ENCODE measurements around the gene CPT1C.
"Not testable (repeated sequence)": the region's sequence is repeated elsewhere in the genome, so short reads cannot be mapped to it uniquely, and the experiment has no call there.

Gene CPT1C

GRCh38 chr19:49710372-49710951 lies 19.5 kb downstream of the CPT1C start:
- no peak for DNase-seq

- no peak for DNase-seq
These were observed 21.5 kb downstream of the CPT1C start for GRCh38 chr19:49712397-49712859.

- DNase-seq = no peak
These were observed 22.4 kb downstream of the CPT1C start for GRCh38 chr19:49713236-49713845.

GRCh38 chr19:49716154-49716553 lies 25.2 kb downstream of the CPT1C start:
- DNase-seq = no peak

- no peak for DNase-seq
These were observed 27.6 kb downstream of the CPT1C start for GRCh38 chr19:49718511-49718910.

GRCh38 chr19:49718991-49719390 lies 28.1 kb downstream of the CPT1C start:
- DNase-seq = no peak

- DNase-seq = not testable (repeated sequence)
These were observed 28.5 kb downstream of the CPT1C start for GRCh38 chr19:49719420-49719819.

- DNase-seq = no peak
These were observed 36.5 kb downstream of the CPT1C start for GRCh38 chr19:49727217-49728030.

GRCh38 chr19:49730166-49730565 lies 39.2 kb downstream of the CPT1C start:
- no peak for DNase-seq

GRCh38 chr19:49738268-49738667 lies 47.4 kb downstream of the CPT1C start:
- DNase-seq = no peak

GRCh38 chr19:49739098-49739497 lies 48.2 kb downstream of the CPT1C start:
- DNase-seq = no peak

- no peak for DNase-seq
These were observed 49.0 kb downstream of the CPT1C start for GRCh38 chr19:49739933-49740332.

- DNase-seq = no peak
These were observed 50.4 kb downstream of the CPT1C start for GRCh38 chr19:49741210-49741844.

- DNase-seq = no peak
These were observed 54.0 kb downstream of the CPT1C start for GRCh38 chr19:49744946-49745381.

GRCh38 chr19:49746206-49746958 lies 55.5 kb downstream of the CPT1C start:
- peak; percentile 28 to 46 for DNase-seq

- no peak for DNase-seq
These were observed 58.3 kb downstream of the CPT1C start for GRCh38 chr19:49749055-49749716.

GRCh38 chr19:49749771-49750170 lies 58.9 kb downstream of the CPT1C start:
- no peak for DNase-seq

- DNase-seq = no peak
These were observed 61.8 kb downstream of the CPT1C start for GRCh38 chr19:49752701-49753100.

GRCh38 chr19:49755956-49756355 lies 65.0 kb downstream of the CPT1C start:
- DNase-seq = no peak

- DNase-seq = no peak
These were observed 67.4 kb downstream of the CPT1C start for GRCh38 chr19:49758292-49758691.

- DNase-seq = no peak
These were observed 70.3 kb downstream of the CPT1C start for GRCh38 chr19:49761249-49761624.

GRCh38 chr19:49761625-49762311 lies 70.9 kb downstream of the CPT1C start:
- DNase-seq = no peak

Data from stimulated activated CD4-positive, alpha-beta T cell treated with anti-CD3 and anti-CD28 coated beads, Interleukin-4, amount 100 ng/mL, for 4 hours (primary cell).